Raji (cell line): ENCODE measurements around the gene COL4A5.

Experiments used
- POLR2A ChIP-seq: IDR thresholded peaks from 2 replicates; pipeline ENCODE4 v1.6.1; 2011; ENCODE audit warnings: low read depth, low read length, control low read depth; ENCODE audit not compliant: insufficient read depth

COL4A5 gene

DNA sequence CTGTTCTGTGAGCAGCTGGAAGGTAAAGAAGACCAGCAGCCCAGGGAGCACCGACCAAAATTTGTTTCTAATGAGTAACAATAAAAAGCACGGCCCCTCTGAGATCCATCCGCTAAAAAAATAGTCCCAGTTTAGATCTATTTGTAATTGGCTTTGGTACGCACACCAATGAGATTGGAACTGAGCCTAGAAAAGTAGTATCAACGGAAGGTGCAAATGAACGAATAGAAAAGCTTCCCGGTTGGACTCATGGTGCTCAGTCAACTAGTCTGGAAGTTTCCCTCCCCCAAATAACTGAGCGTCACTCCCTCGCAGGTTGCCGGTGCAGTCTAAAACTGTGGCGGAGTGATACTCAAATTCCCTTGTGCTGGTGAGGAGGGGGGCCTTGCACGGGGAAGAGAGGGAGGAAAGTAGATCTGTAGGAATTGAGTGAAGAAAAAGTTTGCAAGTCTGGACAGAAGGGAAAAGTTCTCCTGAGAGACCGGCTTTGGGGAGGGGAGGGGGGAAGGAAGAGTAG is at the start of gene COL4A5:
Gene COL4A5, plus strand, starts transcription at position 413 of the 517 bp plus-strand sequence. CDS start 288 bp downstream, outside the sequence.
- TF ChIP-seq POLR2A = no peak

DNA sequence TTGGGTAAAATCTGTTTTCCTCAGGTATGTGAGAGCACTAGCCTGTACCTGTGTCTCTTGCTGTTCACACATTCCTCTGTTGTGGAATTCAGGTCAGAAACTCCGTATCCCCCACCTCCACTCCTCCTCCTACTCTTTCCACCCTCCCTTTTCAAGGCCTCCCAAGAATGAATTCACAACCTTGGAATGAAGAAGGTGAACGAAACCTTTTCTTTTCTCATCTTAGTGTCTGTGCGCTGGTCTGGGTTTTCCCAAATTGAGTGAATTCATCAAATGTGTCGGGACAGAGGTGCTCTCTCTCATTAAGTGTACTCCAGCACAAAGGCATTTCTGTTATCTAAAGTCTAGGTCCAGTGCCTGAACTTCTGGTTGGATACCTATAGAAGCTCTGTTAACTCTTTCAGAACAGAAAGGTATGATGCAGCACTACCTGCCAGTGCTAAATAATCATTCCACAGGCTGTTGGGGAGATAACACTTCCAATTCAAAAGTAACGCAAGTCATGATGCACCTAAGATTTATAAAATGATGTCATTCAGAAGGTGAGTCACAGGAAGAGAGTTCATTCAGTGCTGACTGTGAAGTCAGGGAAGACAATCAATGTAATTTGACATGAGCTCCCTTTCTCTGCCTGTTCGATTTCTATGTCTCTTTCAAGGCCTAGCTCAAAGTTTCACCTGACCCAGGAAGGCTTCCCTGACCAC is 43.3 kb upstream of the COL4A5 start:
- TF ChIP-seq POLR2A = no peak

GRCh38 chrX:108396986-108397385 is 42.7 kb upstream of the COL4A5 start:
- TF ChIP-seq POLR2A = no peak

GRCh38 chrX:108397627-108398391 is 41.8 kb upstream of the COL4A5 start:
- no peak for TF ChIP-seq POLR2A

GRCh38 chrX:108399418-108400165 is 40.0 kb upstream of the COL4A5 start:
- no peak for TF ChIP-seq POLR2A

DNA sequence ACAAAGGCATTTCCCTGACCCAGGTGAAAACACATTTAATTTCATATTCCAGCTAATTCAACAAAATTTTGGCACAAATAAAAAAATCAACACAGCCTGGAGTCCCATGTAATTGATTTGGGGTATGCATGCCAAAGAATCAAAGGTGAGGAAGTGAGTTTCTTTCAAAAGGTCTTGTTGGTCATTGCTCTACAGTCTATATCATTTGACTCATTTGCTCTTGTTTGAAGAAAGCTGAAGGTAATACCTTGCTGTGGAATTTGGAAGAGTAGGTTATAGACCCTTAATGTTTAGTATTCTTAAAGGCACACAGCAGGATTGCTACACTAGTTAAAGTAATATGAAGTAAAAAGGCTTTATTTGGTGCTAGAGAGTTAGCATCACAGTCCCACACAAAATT is 26.9 kb upstream of the COL4A5 start:
- no peak for TF ChIP-seq POLR2A

DNA sequence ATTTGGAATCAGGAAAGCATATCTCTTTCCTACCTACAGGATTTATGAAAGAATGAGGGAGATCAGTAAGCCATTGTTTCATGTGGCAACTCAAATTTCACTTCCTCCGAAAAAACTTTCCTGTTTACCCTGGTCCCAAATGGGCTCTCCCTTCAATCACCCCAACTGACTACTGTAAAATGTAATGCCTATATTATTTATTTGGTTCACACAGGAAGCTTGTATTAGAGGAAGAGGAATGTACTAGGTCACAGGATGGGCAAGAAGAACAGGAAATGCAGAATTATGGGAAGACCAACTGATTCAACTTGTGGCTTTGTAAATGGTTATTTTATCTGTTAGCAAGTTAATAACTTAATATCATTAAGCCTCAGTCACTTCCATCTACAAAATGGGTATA is 24.5 kb upstream of the COL4A5 start:
- TF ChIP-seq POLR2A = no peak

DNA sequence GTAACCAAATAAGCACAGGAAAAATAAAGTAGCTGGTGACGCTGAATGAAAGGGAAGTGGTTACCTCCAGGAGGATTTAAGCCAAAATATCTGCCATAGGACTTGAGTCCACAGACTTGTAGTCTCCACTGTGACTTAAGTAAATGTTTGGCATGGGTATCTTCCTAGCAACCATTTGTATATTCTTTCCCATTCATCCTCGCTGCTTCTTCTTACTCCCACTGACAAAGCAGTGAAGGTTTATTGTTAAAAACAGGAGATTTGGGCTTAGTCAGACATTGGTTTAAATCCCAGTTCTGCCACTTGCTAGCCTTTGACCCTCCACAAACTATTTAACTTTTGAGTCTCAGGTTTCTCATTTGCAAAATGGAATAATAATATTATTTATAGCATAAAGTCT is 23.7 kb upstream of the COL4A5 start:
- no peak for TF ChIP-seq POLR2A

DNA sequence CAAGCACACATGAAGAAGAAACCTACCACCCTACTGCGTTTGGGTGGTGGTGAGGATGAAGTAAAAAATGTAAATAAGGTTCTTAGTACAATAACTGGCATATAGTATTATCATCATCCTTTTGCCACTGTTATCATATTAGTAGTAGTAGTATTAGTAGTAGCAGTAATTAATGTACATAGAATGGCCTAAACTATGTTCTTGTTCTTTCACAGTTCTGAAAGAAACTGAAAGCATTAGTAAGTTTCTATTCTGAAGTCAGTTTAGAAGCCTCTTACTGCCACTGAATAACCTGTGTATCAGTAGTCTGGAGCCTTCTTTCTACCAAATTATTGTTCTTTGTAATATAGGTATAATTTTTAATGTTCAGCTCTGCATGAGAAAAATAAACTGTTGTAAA is 22.4 kb upstream of the COL4A5 start:
- TF ChIP-seq POLR2A = no peak

- TF ChIP-seq POLR2A = no peak
Observed at GRCh38 chrX:108419401-108419800, 20.2 kb upstream of the COL4A5 start.

DNA sequence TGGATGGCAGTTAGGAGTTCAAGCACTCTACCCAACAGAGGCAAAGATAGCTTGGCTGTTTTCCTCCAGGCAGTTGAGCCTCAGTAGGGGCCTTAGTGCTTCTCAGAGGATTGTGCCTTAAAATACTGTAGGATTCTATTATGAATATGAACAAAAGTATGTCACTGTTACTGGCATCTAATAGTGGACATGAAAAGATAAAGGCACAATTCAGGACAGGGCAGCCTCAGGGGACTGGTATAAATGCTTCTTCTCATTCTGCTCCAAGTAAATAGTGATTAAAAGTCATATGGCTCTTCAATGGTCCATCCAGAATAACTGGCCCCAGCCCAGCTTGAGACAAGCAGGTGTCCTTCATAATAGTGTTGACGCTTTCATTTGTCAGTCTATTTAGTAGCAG is 19.2 kb upstream of the COL4A5 start:
- no peak for TF ChIP-seq POLR2A

DNA sequence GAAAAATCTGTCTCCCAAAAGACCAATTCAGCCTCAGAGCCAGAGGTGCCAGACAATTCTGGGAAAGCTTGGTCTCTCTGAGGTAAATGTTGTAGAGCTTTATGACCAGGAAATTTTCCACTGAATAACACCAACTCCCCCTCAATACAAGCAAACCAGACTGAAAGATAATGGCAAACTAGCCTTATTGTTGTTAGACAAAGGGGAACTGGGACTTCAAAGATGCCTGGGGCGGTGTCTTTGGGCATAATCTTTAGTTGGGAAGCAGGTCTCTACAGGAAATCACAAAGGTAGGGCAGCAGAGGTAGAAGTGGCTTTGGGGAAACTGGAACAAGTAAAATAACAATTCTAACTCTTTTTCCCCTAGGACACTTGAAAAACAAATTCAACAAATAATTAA is 13.4 kb upstream of the COL4A5 start:
- no peak for TF ChIP-seq POLR2A

DNA sequence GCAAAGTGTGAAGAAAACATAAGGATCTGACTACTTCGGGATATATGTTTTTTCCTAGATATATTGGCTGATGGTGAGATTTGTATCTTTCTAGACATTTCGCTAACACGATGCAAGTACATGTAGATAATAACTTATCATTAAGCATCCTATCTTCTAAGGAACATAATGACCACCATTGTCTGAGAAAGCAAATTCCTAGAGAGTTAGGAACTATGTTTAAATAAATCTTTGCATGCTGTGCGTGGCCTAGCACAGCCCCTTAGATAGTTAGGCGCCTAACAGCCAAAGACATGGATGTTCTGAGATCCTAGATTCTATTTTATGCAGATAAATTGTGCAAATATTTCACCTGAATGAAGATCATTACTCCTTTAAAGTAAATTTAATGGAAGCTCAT is 4.4 kb upstream of the COL4A5 start:
- TF ChIP-seq POLR2A = no peak

DNA sequence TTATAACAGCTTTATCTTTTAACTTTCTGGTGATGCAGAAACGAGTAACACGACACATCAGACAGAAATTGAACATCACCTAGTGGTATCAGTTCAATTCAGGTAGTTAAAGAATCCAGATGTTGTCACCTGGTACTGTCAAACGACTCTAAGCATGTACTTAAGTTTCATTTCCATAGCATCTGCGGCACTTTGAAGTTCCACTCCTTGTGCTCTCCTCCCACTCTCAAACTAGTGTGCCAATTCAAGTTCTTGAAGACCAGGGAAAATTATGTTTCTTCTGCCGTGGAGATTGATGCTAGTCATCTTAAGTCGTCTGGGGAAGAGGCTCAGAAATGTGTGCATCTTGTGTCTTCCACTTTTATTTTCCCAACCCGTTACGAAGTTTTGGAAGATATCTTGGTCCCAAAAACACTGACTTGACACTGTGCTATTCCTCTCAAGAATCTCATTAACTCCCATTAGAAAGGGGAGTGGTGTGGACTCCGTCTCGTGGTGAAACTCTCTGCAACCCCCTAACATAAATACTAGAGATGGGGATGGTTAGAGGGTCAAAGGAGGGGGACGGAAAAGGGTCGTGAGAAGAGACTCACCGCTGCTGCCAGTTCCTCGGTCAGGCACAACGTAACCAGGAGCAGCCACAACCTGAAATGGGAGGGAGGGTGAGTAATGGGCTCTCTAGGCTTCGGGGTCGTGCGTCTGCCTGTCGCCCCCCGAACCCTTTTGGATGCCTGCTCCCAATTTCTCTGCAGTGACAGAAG is 2.1 kb upstream of the COL4A5 start:
- TF ChIP-seq POLR2A = no peak

- no peak for TF ChIP-seq POLR2A
Observed at GRCh38 chrX:108438110-108438623, 1.5 kb upstream of the COL4A5 start, which contains the start of gene COL4A6. COL4A6 (minus strand) TSS chrX:108438422; CDS start chrX:108438196, 226 bp downstream.
